Loucy (cell line): ENCODE measurements around the gene ERAP2.
A peak's percentile ranks its signal among the peaks of the same experiment; 100 is the strongest.

Source experiments
- H2AFZ ChIP-seq: fragments of 200-600 bp; sonication (generic); 2 replicates; pipeline ENCODE4 v1.6.0; 2016; ENCODE audit warnings: antibody characterized with exemption, mild to moderate bottlenecking, low read length, moderate library complexity
- H3F3A ChIP-seq: fragments of 200-600 bp; 2 replicates; pipeline ENCODE4 v1.6.0; 2016; ENCODE audit warnings: antibody characterized with exemption, low read depth, mild to moderate bottlenecking
- H3K27me3 ChIP-seq: fragments of 200-600 bp; sonication (generic); 2 replicates; pipeline ENCODE4 v1.6.1; 2014; ENCODE audit warnings: low read length, mild to moderate bottlenecking; ENCODE audit not compliant: insufficient read depth, poor library complexity, severe bottlenecking
- H3K36me3 ChIP-seq: fragments of 200-600 bp; sonication (generic); 2 replicates; pipeline ENCODE4 v1.6.1; 2016; ENCODE audit warnings: low read length; ENCODE audit not compliant: insufficient read depth
- H3K4me1 ChIP-seq: fragments of 200-600 bp; sonication (generic); 2 replicates; pipeline ENCODE4 v1.5.1; 2014; ENCODE audit warnings: low read length, mild to moderate bottlenecking; ENCODE audit not compliant: insufficient read depth, poor library complexity, severe bottlenecking
- H3K4me2 ChIP-seq: fragments of 200-600 bp; sonication (generic); 2 replicates; pipeline ENCODE4 v1.6.0; 2014; ENCODE audit warnings: antibody characterized with exemption, low read length, low read depth, mild to moderate bottlenecking; ENCODE audit not compliant: poor library complexity, severe bottlenecking
- H3K4me3 ChIP-seq: fragments of 200-600 bp; sonication (generic); 2 replicates; pipeline ENCODE4 v1.5.1; 2014; ENCODE audit warnings: low read length, mild to moderate bottlenecking, mixed read lengths; ENCODE audit not compliant: poor library complexity, severe bottlenecking
- H3K79me2 ChIP-seq: fragments of 200-600 bp; sonication (generic); 2 replicates; pipeline ENCODE4 v1.6.1; 2014; ENCODE audit warnings: low read length; ENCODE audit not compliant: insufficient read depth
- H3K9ac ChIP-seq: fragments of 200-600 bp; sonication (generic); 2 replicates; pipeline ENCODE4 v1.6.0; 2014; ENCODE audit warnings: mild to moderate bottlenecking, low read depth, low read length, moderate library complexity; ENCODE audit not compliant: poor library complexity, severe bottlenecking
- H3K9me2 ChIP-seq: fragments of 200-600 bp; sonication (generic); replicated peaks from 2 replicates; pipeline ENCODE4 v1.6.1; 2016; ENCODE audit warnings: low read depth, low read length, mixed read lengths
- H3K9me3 ChIP-seq: fragments of 200-600 bp; sonication (generic); 2 replicates; pipeline ENCODE4 v1.6.1; 2014; ENCODE audit warnings: mild to moderate bottlenecking, antibody characterized with exemption, low read length, low read depth; ENCODE audit not compliant: insufficient read depth
- H4K20me1 ChIP-seq: fragments of 200-600 bp; sonication (generic); 2 replicates; pipeline ENCODE4 v1.6.0; 2014; ENCODE audit warnings: antibody characterized with exemption, low read length, mild to moderate bottlenecking; ENCODE audit not compliant: insufficient read depth, poor library complexity, severe bottlenecking
- CTCF ChIP-seq: fragments of 200-600 bp; sonication (generic); conservative IDR thresholded peaks from 2 replicates; pipeline ENCODE4 v1.5.1; 2014; ENCODE audit warnings: mild to moderate bottlenecking, antibody characterized with exemption, low read length
- EZH2phosphoT487 ChIP-seq: fragments of 200-600 bp; IDR thresholded peaks from 2 replicates; pipeline ENCODE4 v1.6.1; 2018; ENCODE audit warnings: antibody characterized with exemption, mild to moderate bottlenecking, moderate library complexity, borderline replicate concordance

Gene ERAP2

GRCh38 chr5:96943799-96944198 lies 67.5 kb downstream of the ERAP2 start:
- peaks cover 54% of the 10 kb centered on the region for H3K4me1 ChIP-seq
- H3K9ac ChIP-seq, result no peak overlapping the region
- H3K9me2 ChIP-seq, result no peaks in the 10 kb centered on the region
- no peaks in the 10 kb centered on the region for H3K27me3 ChIP-seq
- no peaks in the 10 kb centered on the region for H3F3A ChIP-seq
- peaks cover 71% of the 10 kb centered on the region for H4K20me1 ChIP-seq
- H3K9me3 ChIP-seq, result no peaks in the 10 kb centered on the region
- H3K36me3 ChIP-seq, result no peaks in the 10 kb centered on the region
- H2AFZ ChIP-seq, result no peak overlapping the region
- TF ChIP-seq EZH2phosphoT487, result no peak
- no peak for TF ChIP-seq CTCF
- H3K79me2 ChIP-seq, result peaks cover 99% of the 10 kb centered on the region
- peak overlapping the region; percentile 47 for H3K4me2 ChIP-seq
- no peak overlapping the region for H3K4me3 ChIP-seq

- Histone ChIP-seq H3K4me3 (no peak overlapping the region), H3K9me3 (no peaks in the 10 kb centered on the region), H3K79me2 (peaks cover 99% of the 10 kb centered on the region), H2AFZ (no peak overlapping the region), H3F3A (no peaks in the 10 kb centered on the region), H3K9ac (no peak overlapping the region), H4K20me1 (peaks cover 61% of the 10 kb centered on the region), H3K4me2 (peak overlapping the region; percentile 13), H3K9me2 (no peaks in the 10 kb centered on the region), H3K27me3 (no peaks in the 10 kb centered on the region), H3K36me3 (no peaks in the 10 kb centered on the region), H3K4me1 (peaks cover 41% of the 10 kb centered on the region)
- TF ChIP-seq EZH2phosphoT487, result no peak
- no peak for TF ChIP-seq CTCF
These were observed 69.0 kb downstream of the ERAP2 start for GRCh38 chr5:96945144-96945897.

GRCh38 chr5:96946381-96946780 lies 70.1 kb downstream of the ERAP2 start:
- Histone ChIP-seq H3K36me3 (no peaks in the 10 kb centered on the region), H3K9me3 (no peaks in the 10 kb centered on the region), H4K20me1 (peaks cover 53% of the 10 kb centered on the region), H3K9ac (no peak overlapping the region), H3F3A (no peaks in the 10 kb centered on the region), H3K4me2 (peak overlapping the region; percentile 13), H2AFZ (no peak overlapping the region), H3K4me3 (no peak overlapping the region), H3K9me2 (no peaks in the 10 kb centered on the region), H3K79me2 (peaks cover 99% of the 10 kb centered on the region), H3K4me1 (peaks cover 36% of the 10 kb centered on the region), H3K27me3 (no peaks in the 10 kb centered on the region)
- no peak for TF ChIP-seq CTCF
- no peak for TF ChIP-seq EZH2phosphoT487
